OCI-M1 (cell line): ENCODE results near the gene MRAP2.

ENCODE experiments used
- DNase-seq: peaks from one replicate; lab custom pipeline; 2025; lab: John Stamatoyannopoulos, UW

Gene MRAP2, protein sequence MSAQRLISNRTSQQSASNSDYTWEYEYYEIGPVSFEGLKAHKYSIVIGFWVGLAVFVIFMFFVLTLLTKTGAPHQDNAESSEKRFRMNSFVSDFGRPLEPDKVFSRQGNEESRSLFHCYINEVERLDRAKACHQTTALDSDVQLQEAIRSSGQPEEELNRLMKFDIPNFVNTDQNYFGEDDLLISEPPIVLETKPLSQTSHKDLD

DNA sequence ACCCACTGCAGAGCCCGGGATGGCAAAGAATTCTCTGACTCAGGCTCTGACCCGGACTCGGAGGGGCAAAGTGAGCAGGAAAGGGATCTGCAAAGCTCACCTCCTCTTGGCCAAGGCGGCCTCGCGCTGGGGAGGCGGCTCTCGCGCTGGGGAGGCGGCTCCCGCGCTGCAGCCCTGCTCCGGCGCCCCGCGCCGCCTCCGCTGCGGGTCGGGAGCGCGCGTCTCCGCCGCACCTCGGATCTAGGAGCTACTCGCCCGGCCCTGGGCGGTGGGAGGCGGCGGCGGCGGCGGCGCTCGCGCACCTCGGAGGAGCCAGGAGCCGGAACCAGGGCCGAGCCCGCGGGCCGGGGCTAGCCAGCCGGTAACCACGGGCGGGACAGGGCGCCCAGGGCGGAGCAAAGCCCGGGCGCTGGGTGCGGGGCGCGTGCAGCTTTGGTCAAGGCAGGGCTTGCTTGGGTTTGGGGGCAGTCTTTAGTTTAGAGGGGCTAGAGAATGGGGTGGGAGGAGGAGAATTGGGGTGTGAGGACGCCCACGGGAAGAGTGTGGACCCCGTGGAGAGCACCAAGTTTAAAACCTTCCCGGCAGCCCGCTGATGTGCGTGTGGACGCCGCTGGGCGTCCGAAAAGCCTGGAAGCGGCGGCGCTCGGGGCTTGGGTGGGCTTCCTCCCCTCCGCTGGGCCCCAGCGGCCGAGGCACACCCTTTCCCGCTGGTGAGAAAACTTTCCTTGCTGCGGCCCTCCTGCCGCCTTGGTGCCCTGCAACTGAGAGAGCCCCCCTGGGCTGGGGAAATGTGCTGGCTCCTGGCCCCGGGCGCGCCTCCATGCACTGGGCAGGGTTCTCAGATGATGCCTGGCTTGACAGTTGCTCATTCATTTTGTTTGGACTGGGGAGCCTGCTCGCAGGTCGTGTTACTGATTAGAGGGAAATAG, at the start of gene MRAP2:
Gene MRAP2 (plus strand): TSS at position 250 of the 929 bp plus-strand sequence. CDS start 21,547 bp downstream, outside the sequence.
- peak; percentile 56 for DNase-seq

DNA sequence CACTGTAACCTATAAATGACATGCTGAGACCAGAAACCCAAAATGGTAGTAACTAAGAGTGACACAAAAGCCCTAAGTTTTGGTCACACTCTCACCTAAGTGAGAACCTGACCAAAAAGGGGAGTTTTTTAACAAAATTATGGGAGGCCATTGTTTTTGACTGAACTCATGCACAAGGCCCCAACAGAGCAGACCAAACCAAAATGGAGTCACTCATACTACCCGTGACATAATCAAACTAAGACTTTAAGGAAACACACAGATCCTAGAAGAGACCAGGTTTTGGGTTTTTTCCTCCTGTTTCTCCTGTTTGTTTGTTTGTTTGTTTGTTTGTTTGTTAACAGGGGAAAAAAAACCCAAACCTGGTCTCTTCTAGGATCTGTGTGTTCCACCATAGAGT, 49.2 kb upstream of the MRAP2 start:
- no peak for DNase-seq

DNA sequence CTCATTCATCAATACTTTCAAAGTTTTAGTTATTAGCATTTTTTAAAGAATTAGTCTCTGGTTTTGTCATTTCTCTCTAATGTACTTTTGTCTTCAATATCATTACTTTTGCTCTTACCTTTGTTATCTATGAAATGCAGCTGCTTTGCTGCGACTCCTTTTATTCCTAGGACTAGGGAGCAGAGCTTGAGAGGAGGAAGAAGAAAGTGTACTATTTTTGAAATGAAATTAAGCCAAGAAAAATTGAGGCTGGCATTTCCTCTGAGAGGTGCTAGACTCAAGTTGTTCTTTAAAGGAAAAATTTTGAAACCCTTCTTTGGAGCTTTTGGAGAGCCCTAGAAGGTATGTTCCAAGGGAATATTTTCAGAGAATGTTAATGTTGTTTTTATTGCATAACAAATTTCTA, 48.3 kb upstream of the MRAP2 start:
- DNase-seq, result peak; percentile 78

DNA sequence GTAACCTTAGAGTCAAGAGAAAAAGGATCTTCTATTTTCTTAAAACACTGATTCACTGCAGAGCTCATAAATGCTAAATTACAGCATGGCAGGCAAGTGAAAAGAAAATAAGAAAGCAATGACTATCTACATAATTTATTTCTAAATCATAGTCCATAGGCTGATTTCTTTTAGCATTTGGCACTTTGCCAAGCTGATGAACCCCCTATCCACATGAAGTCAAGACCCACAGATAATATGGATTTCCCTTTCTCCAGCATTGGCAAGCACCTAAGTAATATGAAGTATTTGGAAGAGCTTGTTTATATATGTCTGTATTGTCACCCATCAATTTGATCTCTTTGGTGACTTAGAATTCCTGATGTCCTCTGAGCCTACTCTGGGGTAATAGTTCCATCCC, 47.9 kb upstream of the MRAP2 start:
- no peak for DNase-seq

DNA sequence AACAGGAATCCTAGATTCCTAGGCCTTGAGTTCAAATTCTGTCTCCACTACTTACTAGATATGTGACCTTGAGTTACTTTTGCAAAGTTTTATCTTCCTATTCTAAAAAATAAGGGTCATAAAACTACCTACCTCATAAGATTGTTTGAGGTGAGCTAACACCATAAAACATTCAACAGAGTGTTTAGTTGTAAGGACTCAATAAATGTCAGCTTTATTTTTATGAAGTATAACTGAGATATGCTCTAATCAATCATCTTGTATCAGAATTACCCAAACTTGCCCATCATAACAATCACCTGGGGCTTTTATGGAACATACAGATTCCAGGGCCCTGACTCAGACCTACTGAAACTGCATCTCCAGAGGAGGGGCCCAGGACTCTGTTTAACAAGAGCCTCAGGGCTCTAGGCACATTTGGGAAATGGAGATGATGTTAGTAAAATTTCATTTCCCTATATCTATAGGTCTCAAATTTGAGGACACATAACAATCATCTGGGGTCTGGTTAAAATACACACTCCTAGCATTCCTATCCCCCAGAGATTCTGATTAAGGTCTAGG, 35.5 kb upstream of the MRAP2 start:
- no peak for DNase-seq

DNA sequence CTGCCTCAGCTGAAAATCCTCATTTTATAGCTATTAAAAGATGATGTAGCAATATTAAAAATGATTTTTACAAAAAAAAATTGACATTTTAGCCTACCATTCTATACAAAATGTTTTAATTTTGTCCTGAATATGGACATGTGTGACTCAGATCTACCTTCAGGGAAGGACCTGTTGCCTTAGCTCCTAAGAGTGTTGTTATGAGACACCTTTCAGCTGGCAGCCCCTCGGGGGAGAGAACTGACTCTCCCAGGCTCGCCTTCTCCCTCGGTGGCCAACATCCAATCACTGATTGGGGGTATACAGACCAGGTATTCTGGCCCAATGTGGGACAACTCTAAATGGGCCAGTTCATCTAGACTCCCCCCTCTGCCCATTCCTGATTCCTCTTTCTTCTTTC, 32.5 kb upstream of the MRAP2 start:
- DNase-seq, result no peak

DNA sequence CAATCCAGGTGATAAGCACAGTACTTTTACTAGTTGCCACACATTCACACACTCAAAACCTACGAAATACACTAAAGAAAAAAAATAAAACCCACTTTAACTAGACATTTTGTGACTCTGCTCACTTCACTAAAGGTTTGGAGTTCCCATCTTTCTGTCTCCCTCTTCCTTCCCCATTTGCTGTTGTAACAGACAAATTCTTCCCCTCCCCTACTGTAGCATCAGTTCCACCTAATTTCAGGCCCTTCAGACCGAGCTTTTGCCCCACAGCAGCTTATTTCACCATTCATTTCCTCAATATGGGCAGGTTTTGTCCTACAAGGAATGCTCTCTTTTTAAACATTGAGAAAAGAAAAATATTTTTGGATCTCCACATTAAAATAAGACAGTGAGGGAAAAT, 31.3 kb upstream of the MRAP2 start:
- DNase-seq, result peak; percentile 41

DNA sequence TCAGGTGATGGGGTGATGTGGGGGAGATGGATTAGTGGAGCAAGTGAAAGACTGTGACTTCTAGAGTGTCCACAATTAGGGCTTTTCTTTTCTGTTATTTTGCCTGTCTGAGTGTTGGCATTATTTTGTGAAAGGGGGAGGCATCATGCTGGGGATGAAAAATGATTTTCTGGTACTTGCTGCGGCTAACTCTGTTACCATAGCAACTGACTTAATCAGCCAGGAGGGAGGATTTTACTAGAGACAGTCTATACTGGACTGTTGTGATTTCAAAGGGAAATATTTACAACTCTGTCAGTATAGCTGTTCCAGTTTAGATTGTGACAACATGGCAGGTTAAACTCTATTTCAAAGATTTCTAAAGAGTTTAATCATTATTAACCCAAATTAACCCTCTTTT, 30.4 kb upstream of the MRAP2 start:
- no peak for DNase-seq

DNA sequence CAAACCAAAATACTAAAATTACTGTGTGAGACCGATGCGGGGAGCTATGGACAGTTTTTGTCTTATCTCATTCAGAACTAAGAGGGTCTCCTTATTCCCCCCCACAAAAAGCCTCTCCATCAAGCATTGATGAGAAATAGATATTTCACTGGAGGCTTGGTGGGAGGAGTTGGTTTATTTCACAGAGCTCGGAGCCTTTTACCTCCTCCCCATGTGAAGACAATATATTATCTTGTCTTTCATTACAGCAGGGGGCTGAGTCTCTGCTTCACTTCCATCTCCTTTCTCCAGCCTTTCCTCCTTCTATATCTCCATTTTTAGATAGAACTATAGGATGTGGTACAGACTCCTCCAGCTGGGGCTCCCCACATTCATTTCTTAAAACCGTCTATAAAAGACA, 29.9 kb upstream of the MRAP2 start:
- no peak for DNase-seq

DNA sequence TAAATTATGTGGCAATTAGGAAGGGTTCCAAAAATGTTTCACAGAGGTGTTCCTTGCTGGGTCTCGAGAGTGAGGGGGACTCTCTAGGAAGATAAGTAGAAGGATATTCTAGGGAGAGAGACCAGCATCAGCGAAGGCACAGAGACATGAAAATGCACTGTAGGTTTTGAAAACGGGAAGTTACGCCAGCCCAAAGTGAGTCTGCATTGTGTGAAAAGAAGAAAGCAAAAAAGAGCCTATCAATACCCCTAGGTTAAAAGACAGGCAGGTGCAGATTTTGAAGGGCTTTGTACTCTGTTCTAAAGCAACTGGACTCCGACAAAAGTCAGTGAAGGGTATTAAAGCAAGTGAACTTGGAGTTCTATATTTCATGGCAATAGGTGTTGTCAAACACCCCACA, 25.7 kb upstream of the MRAP2 start:
- DNase-seq, result peak; percentile 69

DNA sequence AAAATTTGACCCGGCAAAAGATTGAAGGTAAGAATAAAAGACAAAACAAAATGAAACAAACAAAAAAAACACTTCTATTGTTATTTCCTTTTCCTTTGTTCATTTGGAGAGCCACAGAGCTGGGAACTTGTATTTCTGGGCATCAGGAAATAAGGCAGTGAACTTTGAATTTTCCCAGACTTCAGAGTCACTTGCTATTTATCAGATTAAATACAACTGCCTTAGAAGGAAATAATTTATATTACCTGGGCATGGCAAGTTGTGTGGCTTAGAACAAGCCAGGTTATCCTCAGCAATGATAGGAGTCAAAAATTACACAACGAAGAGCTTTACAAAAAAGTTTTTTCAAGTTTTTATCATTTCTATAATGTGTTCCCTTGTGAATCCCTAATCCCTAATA, 20.2 kb upstream of the MRAP2 start:
- DNase-seq, result no peak

DNA sequence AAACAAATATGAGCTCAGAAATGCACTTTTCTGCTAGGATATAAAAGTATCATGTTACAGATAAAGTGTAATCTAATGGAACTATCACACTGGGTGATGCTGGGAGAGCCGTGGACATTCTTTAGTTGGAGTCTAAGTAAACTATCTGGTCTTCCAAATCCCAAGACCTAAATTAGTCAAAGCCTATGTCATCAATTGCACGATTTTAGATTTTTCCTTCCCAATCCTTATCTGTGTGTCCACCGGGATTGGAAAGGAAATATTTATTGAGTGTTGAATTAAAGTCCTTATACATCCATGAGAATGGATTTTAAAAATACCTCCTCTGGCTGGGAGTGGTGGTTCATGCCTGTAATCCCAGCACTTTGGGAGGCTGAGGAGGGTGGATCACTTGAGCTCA, 19.6 kb upstream of the MRAP2 start:
- DNase-seq, result no peak

DNA sequence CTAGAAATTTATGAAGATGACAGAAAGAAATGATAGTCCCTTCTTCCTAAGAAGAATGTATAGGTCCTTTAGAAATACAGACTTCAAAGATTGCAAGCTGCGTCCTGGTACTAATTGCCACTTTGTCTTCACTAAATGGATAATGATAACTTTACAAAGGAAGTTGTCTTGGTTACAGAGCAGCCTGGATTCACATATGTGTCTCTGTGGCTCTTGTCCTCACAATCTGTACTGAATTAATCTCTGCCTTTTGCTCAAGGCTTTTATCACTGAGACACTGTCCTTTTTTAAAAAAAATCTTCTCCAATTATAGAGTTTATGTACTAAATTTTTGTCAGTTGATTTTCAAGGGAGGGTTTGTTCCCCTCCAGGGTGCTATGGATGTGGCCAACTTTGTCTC, 17.5 kb upstream of the MRAP2 start:
- DNase-seq, result no peak

DNA sequence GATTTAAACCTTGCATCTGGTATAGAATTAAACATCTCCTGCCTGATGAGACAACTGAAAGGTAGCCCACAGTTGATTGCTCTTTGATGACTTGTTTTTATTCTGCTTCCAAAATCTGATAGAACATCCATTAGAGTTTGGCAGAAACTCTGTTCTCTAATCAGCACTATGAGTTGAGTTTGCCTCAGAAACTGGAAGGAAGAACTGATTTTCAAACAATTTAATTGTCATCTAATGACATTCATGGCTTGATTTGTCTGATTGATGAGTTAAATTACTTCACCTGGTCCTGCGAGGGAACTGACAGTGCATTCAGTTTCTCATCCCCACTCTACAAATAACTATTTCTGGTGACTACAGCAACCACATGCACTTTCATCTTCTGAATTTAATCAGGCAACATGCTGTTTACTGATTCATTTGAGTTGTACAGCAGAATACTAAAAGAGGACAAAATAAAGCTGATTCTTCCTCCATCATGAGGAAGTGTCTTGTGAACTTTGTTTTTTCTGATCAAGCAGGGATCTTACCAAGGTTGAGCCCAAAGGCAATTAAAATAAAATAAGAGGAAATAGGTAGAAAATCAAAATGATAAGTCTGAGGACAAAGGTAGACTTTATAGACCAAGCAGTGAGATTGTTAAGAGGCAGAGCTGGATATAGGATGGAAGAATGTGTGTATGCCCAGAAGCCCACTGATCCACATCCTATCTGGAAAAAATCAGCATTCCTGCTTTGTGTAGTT, 15.7 kb upstream of the MRAP2 start:
- no peak for DNase-seq

DNA sequence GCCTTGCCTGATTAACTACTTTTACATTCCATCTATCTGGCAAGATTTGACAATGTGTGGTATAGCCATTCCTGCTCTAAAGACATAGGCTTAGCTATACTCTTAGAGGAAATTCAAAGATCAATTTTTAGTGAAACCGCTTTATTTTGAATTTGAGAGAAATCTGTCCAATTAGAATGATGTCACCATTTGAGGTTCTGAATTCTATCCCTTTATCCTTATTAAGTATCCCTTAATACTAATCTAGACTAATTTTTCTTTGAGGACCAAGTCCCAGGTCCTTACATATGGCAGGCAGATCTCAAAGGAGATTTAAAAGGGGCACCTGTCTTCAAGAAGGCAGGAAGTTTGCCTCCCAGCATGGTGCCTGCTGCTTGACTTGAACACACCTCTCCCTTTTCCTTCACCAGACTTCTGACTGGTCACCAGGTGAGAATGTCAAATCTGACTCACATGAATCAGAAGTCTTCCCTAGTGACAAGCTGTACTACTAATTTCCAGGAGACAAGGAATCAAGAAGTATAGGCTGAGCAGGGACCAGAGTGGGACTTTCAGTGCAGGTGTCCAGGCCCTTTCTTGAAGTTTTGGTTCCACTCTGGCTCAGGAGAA, 15.0 kb upstream of the MRAP2 start:
- no peak for DNase-seq

DNA sequence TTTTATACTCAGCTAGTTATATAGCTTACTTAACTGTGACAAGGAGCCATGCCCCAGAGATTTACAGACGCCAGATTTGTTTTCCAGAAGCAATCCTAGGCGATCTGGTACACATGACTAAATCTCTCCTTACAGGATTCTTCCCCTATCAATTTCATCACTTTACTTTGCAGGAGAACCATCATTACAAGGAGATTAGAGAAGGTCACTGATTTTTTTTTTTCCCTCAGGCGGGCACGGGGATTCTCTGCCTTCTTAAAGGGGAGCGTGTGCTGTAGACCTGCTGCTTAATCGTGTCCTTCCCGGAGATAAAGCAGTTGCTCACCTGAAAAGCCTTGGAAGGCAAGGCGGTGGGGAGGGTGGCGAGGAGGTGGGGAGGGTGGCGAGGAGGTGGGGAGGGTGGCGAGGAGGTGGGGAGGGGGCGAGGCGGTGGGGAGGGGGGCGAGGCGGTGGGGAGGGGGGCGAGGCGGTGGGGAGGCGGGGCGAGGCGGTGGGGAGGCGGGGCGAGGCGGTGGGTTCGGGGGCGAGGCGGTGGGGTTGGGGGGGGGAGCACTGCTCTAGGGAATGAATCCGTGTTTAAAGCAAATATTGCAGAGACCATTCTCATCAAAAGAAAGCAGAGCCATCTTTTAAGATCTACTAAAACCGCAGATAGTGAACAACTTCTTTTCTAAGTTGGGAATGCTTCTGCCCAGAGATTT, 14.3 kb upstream of the MRAP2 start:
- DNase-seq, result no peak

DNA sequence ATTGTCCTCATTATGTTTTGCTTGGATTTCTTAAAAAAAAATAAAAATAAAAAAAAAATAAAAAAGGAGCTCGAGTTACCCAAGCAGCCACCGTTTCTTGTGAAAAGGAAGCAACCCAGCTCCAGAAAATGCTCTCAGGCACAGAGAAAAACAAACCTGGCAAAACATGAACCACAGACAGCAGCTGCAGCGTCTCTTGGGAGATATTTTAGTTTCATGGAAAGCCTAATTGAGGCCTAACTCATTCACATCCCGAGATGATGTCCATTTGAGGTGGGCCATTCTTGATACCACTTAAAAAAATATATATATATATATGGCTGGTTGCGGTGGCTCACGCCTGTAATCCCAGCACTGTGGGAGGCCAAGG, 13.7 kb upstream of the MRAP2 start:
- DNase-seq, result no peak

DNA sequence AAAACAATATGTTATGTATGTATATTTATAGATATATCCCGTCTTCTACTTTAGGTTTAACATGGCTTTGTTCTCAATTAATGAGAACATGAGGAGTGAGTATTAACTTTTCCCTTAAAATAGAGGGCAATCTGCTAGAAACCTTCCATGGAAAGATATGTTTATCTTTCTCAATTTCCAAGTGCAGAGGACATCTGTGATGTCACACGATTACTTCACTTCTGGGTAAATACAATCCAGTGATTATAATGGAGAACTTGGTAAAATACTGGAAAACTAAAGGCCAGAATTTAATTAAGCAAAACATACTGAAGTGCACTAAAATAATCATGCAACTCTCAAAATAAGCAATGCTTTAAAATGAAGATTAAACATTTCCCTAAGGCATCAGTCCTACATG, 11.9 kb upstream of the MRAP2 start:
- DNase-seq, result no peak

DNA sequence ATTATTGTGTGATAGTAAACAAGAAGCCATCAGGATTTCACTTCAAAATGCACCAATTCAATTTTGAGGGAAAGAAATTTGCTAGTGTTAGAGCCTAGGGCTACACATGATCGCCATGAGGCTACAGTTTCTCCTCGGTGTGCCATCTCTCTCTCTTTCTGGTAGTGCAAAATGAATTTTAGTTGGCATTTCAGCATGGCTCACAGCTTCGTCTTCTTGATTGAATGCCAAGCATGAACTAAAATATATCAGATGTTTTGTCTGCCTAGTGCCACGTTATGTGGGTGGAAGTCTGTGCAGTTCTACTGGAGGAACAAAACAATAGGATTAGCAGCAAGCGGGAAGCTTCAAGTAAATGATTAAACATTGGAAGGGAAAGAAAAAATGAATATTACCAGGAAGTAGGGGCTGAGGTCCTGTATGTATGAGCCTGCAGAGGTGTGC, 6.8 kb upstream of the MRAP2 start:
- DNase-seq, result no peak

DNA sequence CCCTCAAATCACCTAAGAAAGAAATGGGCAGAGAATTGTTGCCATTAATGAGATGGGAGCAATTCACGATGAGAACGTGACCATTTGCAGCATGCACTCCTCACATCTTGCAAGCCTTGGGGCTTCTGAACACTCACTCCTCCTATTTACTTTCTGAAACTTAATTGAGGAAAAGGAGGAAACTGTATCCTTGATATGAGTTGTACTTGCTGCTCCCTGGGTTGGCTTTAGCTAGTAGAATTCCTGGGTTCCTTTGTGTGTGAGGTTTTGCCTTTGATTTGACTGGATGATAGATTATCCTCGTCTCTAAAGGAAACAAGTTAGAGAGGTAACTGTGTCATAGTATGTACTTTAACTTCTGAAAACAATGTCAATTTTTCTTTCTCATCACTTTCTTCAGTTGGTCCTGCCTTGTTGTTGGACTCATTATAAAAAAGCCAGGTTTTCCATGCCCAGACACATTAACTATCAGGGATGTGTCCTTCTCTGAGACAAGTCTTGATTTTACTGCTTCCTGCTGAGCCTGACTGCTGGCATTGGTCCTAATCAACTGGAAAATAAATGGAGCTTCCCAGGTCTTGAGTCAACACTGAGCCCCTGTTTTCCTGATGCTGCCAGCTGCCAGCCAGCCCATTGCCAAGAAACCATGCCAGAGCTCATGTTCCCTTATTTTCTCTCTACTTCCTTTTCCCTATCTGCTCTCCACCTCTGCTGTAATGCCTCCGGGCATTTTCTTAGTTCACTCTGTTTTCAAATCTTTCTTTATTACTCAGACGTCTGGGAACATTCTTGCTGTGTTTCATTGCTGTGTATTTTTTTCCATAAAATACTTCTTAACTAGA, 6.0 kb upstream of the MRAP2 start:
- no peak for DNase-seq

DNA sequence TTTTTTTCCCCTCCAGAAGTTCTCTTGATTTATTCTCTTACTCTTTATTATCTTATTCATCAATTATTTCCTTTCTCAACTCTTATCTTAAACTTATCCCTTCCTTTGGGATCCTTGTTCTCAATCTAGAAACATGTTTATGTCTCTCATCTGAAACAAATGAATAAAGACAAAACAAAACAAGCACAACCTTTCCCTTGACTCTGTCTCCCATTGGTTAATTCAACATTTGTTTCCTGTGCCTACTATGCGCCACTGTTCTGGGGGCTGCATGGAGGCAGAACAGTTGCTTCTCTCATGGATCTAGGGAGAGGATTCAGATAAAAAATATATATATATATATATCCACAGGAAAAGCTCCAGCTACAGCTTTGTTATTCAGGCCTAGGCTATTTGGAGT, 5.2 kb upstream of the MRAP2 start:
- no peak for DNase-seq
